K562 (cell line): ENCODE results near the gene LAT. TPM values are rescaled to one million over a fixed set of nuclear protein-coding genes. Genes with fewer than 3 reads are reported as not detected.

Source experiments
- ATAC-seq: fragments of 200-7000 bp; cut with Tn5 transposase; 3 replicates; pipeline ENCODE4 v1.9.1; 2020; ENCODE audit warnings: moderate library complexity
- BruUV-seq: library from RNA; stranded (reverse); fragments of 400-500 nt; replicated peaks from 2 replicates; lab custom pipeline; 2021; lab: Mats Ljungman, UMichigan
- CTCF ChIA-PET: fragments of 300-600 bp; formaldehyde crosslinking; extraction: SDS; loops from one replicate; lab custom pipeline; 2021; ENCODE audit warnings: low intra/inter-chr PET ratio; lab: Yijun Ruan, JAX
- POLR2A ChIA-PET: fragments of 300-600, 350-650 bp; sonication (Branson Sonifier 250); formaldehyde crosslinking; extraction: SDS; loops from one replicate; lab custom pipeline; 2021; ENCODE audit warnings: antibody characterized with exemption, inconsistent platforms; lab: Yijun Ruan, JAX
- DNase-seq, 4 experiments: peaks; one replicate each; pipeline versions ENCODE4 v3.0.0 to v3.0.0-alpha.2; 2011 to 2018; ENCODE audit warnings: low spot score in 3 of 4, mixed read lengths in 3 of 4; ENCODE audit errors: extremely low read depth in 1 of 4
- FAIRE-seq: peaks from 2 replicates; lab custom pipeline; 2011; peaks lifted over from hg19 to GRCh38; lab: Jason Lieb, UNC
- H2AFZ ChIP-seq: 2 replicates; pipeline ENCODE4 v1.6.0; 2011; ENCODE audit warnings: low read depth, low read length, control low read depth, inconsistent platforms
- H3K27ac ChIP-seq: fragments of 200-600 bp; 3 replicates; pipeline ENCODE4 v1.8.0; 2011; ENCODE audit warnings: low read depth, mild to moderate bottlenecking, control low read depth, inconsistent platforms, low read length, moderate library complexity, mixed read lengths; ENCODE audit errors: extremely low read depth
- H3K27me3 ChIP-seq, 2 experiments: fragments of 300-600 bp in 1 of 2; 2 replicates in 1 of 2; 3 replicates in 1 of 2; pipeline versions ENCODE4 v1.6.0 to v1.8.0; 2011; ENCODE audit warnings: inconsistent platforms in 2 of 2, low read length in 2 of 2, mild to moderate bottlenecking in 1 of 2, mixed read lengths in 1 of 2, moderate library complexity in 1 of 2; ENCODE audit not compliant: control insufficient read depth in 2 of 2, insufficient read depth in 2 of 2
- H3K36me3 ChIP-seq: fragments of 300-600 bp; 3 replicates; pipeline ENCODE4 v1.8.0; 2011; ENCODE audit warnings: mild to moderate bottlenecking, low read length, inconsistent platforms; ENCODE audit not compliant: control insufficient read depth, insufficient read depth
- H3K4me1 ChIP-seq, 2 experiments: fragments of 200-600 bp in 1 of 2; replicated peaks in 1 of 2; 2 replicates in 1 of 2; 3 replicates in 1 of 2; pipeline versions ENCODE4 v1.5.1 to v1.8.0; 2011; ENCODE audit warnings: inconsistent platforms in 2 of 2, low read length in 2 of 2, mild to moderate bottlenecking in 1 of 2, mixed read lengths in 1 of 2, moderate library complexity in 1 of 2; ENCODE audit not compliant: control insufficient read depth in 2 of 2, insufficient read depth in 2 of 2
- H3K4me2 ChIP-seq: 2 replicates; pipeline ENCODE4 v1.6.1; 2011; ENCODE audit warnings: low read length, control low read depth, inconsistent platforms, mixed read lengths; ENCODE audit not compliant: insufficient read depth
- H3K4me3 ChIP-seq: fragments of 200-600 bp; sonication (generic), shearing (Covaris generic); 2 replicates; pipeline ENCODE4 v1.5.1; 2016; ENCODE audit warnings: control low read depth, inconsistent platforms
- H3K79me2 ChIP-seq: fragments of 200-600 bp; 3 replicates; pipeline ENCODE4 v1.8.0; 2011; ENCODE audit warnings: low read length, inconsistent platforms; ENCODE audit not compliant: control insufficient read depth, insufficient read depth
- H3K9ac ChIP-seq, 2 experiments: 2 replicates each; pipeline versions ENCODE4 v1.6.0 to v1.6.1; 2011; ENCODE audit warnings: low read depth in 2 of 2, low read length in 2 of 2, control low read depth in 1 of 2, inconsistent platforms in 1 of 2, mild to moderate bottlenecking in 1 of 2, mixed read lengths in 1 of 2; ENCODE audit not compliant: insufficient read depth in 1 of 2
- H3K9me1 ChIP-seq: one replicate; pipeline ENCODE4 v1.6.0; 2011; ENCODE audit warnings: inconsistent platforms, mild to moderate bottlenecking, low read length, moderate library complexity; ENCODE audit not compliant: control insufficient read depth, insufficient read depth
- H3K9me3 ChIP-seq: replicated peaks from 2 replicates; pipeline ENCODE4 v1.5.1; 2011; ENCODE audit warnings: low read depth, low read length, inconsistent platforms; ENCODE audit not compliant: control insufficient read depth, insufficient read depth
- H4K20me1 ChIP-seq: replicated peaks from 2 replicates; pipeline ENCODE4 v1.6.1; 2011; ENCODE audit warnings: low read length, inconsistent platforms, mixed read lengths; ENCODE audit not compliant: control insufficient read depth, insufficient read depth
- BHLHE40 ChIP-seq: IDR thresholded peaks from 2 replicates; pipeline ENCODE4 v1.6.1; 2011; ENCODE audit warnings: low read length, improper control_type of control experiment
- CAMTA2 ChIP-seq: fragments of 250-450 bp; sonication (Bioruptor Pico); conservative IDR thresholded peaks from 2 replicates; pipeline ENCODE4 v1.5.1; 2022
- CBX1 ChIP-seq: sonication (generic); IDR thresholded peaks from 2 replicates; pipeline ENCODE4 v1.6.1; 2016; ENCODE audit warnings: antibody characterized with exemption, low read depth, mild to moderate bottlenecking
- FOXK1 ChIP-seq: sonication (generic); formaldehyde crosslinking; IDR thresholded peaks from 2 replicates; pipeline ENCODE4 v1.8.0; 2022; ENCODE audit warnings: missing genetic modification reagents, mild to moderate bottlenecking, borderline replicate concordance
- HNRNPUL1 ChIP-seq: fragments of 200-400 bp; formaldehyde crosslinking; IDR thresholded peaks from 2 replicates; pipeline ENCODE4 v1.6.1; 2017; ENCODE audit warnings: low read length
- KLF10 ChIP-seq: fragments of 250-450 bp; sonication (Bioruptor Pico); IDR thresholded peaks from 2 replicates; pipeline ENCODE4 v1.6.1; 2021; ENCODE audit warnings: matching md5 sums
- NONO ChIP-seq, 2 experiments: fragments of 200-400 bp in 1 of 2; fragments of 450-650 bp in 1 of 2; formaldehyde crosslinking in 1 of 2; IDR thresholded peaks; 2 replicates each; pipeline ENCODE4 v1.6.1; 2017; ENCODE audit warnings: low read depth in 2 of 2, mild to moderate bottlenecking in 2 of 2, moderate library complexity in 2 of 2, low read length in 1 of 2
- PCBP2 ChIP-seq: fragments of 200-400 bp; formaldehyde crosslinking; IDR thresholded peaks from 2 replicates; pipeline ENCODE4 v1.6.1; 2018; ENCODE audit warnings: low read length, low read depth, mild to moderate bottlenecking, moderate library complexity; ENCODE audit not compliant: poor library complexity, severe bottlenecking
- PPARD ChIP-seq: fragments of 250-450 bp; sonication (Bioruptor Pico); IDR thresholded peaks from 2 replicates; pipeline ENCODE4 v1.8.0; 2022; ENCODE audit warnings: inconsistent platforms, mild to moderate bottlenecking, moderate library complexity
- PRDM10 ChIP-seq: fragments of 450-650 bp; IDR thresholded peaks from 2 replicates; pipeline ENCODE4 v1.6.1; 2018; ENCODE audit not compliant: partially characterized antibody
- RBFOX2 ChIP-seq: fragments of 200-400 bp; formaldehyde crosslinking; IDR thresholded peaks from 2 replicates; pipeline ENCODE4 v1.6.1; 2017; ENCODE audit warnings: low read depth, mild to moderate bottlenecking, low read length, moderate library complexity
- RFX5 ChIP-seq: IDR thresholded peaks from 2 replicates; pipeline ENCODE4 v1.6.1; 2011; ENCODE audit warnings: low read depth, mild to moderate bottlenecking, improper control_type of control experiment, low read length
- SMAD3 ChIP-seq: fragments of 450-650 bp; formaldehyde crosslinking; conservative IDR thresholded peaks from 2 replicates; pipeline ENCODE4 v1.4.0; 2020; ENCODE audit warnings: mild to moderate bottlenecking
- SREBF2 ChIP-seq: sonication (generic); formaldehyde crosslinking; IDR thresholded peaks from 2 replicates; pipeline ENCODE4 v1.4.0; 2020; ENCODE audit warnings: mild to moderate bottlenecking, missing genetic modification reagents
- XRCC3 ChIP-seq: fragments of 450-650 bp; IDR thresholded peaks from 2 replicates; pipeline ENCODE4 v1.6.1; 2017; ENCODE audit warnings: mild to moderate bottlenecking, moderate library complexity
- ZNF124 ChIP-seq: sonication (generic); formaldehyde crosslinking; IDR thresholded peaks from 2 replicates; pipeline ENCODE4 v1.8.1; 2022; ENCODE audit warnings: missing genetic modification reagents
- ZSCAN32 ChIP-seq: fragments of 450-650 bp; formaldehyde crosslinking; IDR thresholded peaks from 2 replicates; pipeline ENCODE4 v1.4.0; 2020; ENCODE audit warnings: mild to moderate bottlenecking, moderate library complexity
- WGBS: fragments of 100-300 bp; shearing (Covaris generic); methylation state at CpG from one replicate; pipeline ENCODE4 v1.1.6; 2016; ENCODE audit warnings: low coverage, mixed read lengths; ENCODE audit not compliant: insufficient coverage; ENCODE audit errors: missing lambda C conversion rate; 5-methylcytosine and 5-hydroxymethylcytosine counted together
- in situ Hi-C: fragments of 300-500 bp; cut with MboI; formaldehyde crosslinking; loops from 4 replicates; pipeline ENCODE4 v1.15.0; 2018; ENCODE audit warnings: inconsistent platforms, mixed read lengths
- intact Hi-C: fragments of 100-400 bp; cut with micrococcal nuclease; formaldehyde crosslinking; loops from 2 replicates; pipeline ENCODE4 v1.14.2; 2022
- polyA plus RNA-seq, 8 experiments: library from polyadenylated mRNA; depleted of rRNA in 4 of 8; stranded (reverse) in 5 of 8; unstranded in 3 of 8; fragments of >200 nt; fragmentation: Nextera tagmentation in 2 of 8; fragmentation: Illumina TruSeq in 1 of 8; extraction: Ambion mirVana in 2 of 8; extraction: Trizol in 1 of 8; gene quantifications; 2 replicates each; pipeline versions ENCODE4 v1.2.1 to v1.2.3, GENCODE V29; 2011 to 2014; ENCODE audit warnings: inconsistent platforms in 1 of 8, missing spikeins in 1 of 8
- total RNA-seq, 7 experiments: library from RNA; depleted of rRNA in 6 of 7; stranded (reverse); fragments of >200 nt in 6 of 7; fragmentation: Illumina TruSeq in 2 of 7; extraction: Trizol in 2 of 7; gene quantifications; 2 replicates each; pipeline versions ENCODE4 v1.2.1 to v1.2.3, GENCODE V29; 2011 to 2021; ENCODE audit warnings: low replicate concordance in 1 of 7
- TF ChIP-seq, protein P1 (sequence below): fragments of 150-350 bp; IDR thresholded peaks from 2 replicates; pipeline ENCODE4 v1.6.1; 2014; ENCODE audit warnings: low read depth, mild to moderate bottlenecking, low read length, borderline replicate concordance

Gene LAT
- total and polyA plus RNA-seq, 9 of the 15 experiments (the other 6 are each of a cell fraction or from before 2014, with no cell fraction given) = 0.40 to 4.2 (median 1.3) TPM

DNA sequence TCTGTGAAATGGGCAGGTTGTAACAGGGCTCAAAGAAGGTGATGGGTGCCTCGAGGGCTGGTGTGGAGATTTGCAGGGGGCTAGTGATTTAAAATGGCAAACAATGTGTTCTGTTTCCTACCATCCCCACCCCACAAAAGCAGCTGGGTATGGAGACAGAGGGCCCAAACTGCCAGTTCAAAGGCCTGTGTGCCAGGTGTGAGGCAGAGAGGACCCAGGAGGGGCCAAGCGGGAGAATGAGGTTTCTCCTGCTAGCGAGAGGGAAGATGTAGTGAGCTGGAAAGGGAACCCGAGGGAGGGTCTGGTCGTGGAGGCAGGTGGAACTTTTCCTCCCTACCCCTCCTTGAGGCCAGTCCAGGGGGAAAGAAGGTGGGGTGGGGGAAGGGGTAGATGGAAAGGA, 39.4 kb downstream of the LAT start:
- Histone ChIP-seq H3K36me3 (no peaks in the 10 kb centered on the region), H3K4me2 (no peak overlapping the region), H3K4me1 (peaks cover 22 to 24% of the 10 kb centered on the region in 2 experiments; a peak in 4 of 5 replicates), H3K4me3 (no peak overlapping the region), H4K20me1 (no peaks in the 10 kb centered on the region), H3K27ac (no peak overlapping the region), H3K27me3 (no peaks in the 10 kb centered on the region), H3K9ac (peak overlapping the region in 1 of 2 experiments; percentile 15; a peak in 2 of 4 replicates), H3K9me3 (no peaks in the 10 kb centered on the region), H2AFZ (no peak overlapping the region), H3K79me2 (no peaks in the 10 kb centered on the region), H3K9me1 (no peaks in the 10 kb centered on the region)
- intact Hi-C loops = no loop called here
- no peak for FAIRE-seq
- BruUV-seq = no TSS peak
- ChIA-PET POLR2A (no interaction called here), CTCF (no interaction called here)
- TF ChIP-seq PCBP2 = no peak
- no peak for TF ChIP-seq PRDM10
- TF ChIP-seq CBX1 = no peak
- TF ChIP-seq CAMTA2 (CRISPR knock-in tag) = no peak
- TF ChIP-seq BHLHE40 = no peak
- no peak for TF ChIP-seq SMAD3 (CRISPR knock-in tag)
- no peak for TF ChIP-seq RFX5
- no peak for TF ChIP-seq ZSCAN32 (CRISPR knock-in tag)
- no peak for TF ChIP-seq SREBF2 (CRISPR knock-in tag)
- TF ChIP-seq ZNF124 (CRISPR knock-in tag) = no peak
- no peak for TF ChIP-seq XRCC3
- TF ChIP-seq FOXK1 (CRISPR knock-in tag) = no peak
- TF ChIP-seq, protein P1, sequence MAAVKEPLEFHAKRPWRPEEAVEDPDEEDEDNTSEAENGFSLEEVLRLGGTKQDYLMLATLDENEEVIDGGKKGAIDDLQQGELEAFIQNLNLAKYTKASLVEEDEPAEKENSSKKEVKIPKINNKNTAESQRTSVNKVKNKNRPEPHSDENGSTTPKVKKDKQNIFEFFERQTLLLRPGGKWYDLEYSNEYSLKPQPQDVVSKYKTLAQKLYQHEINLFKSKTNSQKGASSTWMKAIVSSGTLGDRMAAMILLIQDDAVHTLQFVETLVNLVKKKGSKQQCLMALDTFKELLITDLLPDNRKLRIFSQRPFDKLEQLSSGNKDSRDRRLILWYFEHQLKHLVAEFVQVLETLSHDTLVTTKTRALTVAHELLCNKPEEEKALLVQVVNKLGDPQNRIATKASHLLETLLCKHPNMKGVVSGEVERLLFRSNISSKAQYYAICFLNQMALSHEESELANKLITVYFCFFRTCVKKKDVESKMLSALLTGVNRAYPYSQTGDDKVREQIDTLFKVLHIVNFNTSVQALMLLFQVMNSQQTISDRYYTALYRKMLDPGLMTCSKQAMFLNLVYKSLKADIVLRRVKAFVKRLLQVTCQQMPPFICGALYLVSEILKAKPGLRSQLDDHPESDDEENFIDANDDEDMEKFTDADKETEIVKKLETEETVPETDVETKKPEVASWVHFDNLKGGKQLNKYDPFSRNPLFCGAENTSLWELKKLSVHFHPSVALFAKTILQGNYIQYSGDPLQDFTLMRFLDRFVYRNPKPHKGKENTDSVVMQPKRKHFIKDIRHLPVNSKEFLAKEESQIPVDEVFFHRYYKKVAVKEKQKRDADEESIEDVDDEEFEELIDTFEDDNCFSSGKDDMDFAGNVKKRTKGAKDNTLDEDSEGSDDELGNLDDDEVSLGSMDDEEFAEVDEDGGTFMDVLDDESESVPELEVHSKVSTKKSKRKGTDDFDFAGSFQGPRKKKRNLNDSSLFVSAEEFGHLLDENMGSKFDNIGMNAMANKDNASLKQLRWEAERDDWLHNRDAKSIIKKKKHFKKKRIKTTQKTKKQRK = no peak
- no peak for TF ChIP-seq HNRNPUL1
- no peak for TF ChIP-seq KLF10 (CRISPR knock-in tag)
- no peak for TF ChIP-seq RBFOX2
- TF ChIP-seq NONO (IDR thresholded peaks at IDR 0.05; ENCODE audit: low read depth in 2 of 2, low read length in 1 of 2) = no peak
- TF ChIP-seq PPARD (CRISPR knock-in tag) = no peak
- WGBS = 67% methylated on average over 3 of the region's 5 CpGs
- no peak for DNase-seq
- in situ Hi-C loops = no loop called here
- ATAC-seq = no peak
